Measurements from ENCODE around the gene ZNF641.

- TF ChIP-seq, protein P1, sequence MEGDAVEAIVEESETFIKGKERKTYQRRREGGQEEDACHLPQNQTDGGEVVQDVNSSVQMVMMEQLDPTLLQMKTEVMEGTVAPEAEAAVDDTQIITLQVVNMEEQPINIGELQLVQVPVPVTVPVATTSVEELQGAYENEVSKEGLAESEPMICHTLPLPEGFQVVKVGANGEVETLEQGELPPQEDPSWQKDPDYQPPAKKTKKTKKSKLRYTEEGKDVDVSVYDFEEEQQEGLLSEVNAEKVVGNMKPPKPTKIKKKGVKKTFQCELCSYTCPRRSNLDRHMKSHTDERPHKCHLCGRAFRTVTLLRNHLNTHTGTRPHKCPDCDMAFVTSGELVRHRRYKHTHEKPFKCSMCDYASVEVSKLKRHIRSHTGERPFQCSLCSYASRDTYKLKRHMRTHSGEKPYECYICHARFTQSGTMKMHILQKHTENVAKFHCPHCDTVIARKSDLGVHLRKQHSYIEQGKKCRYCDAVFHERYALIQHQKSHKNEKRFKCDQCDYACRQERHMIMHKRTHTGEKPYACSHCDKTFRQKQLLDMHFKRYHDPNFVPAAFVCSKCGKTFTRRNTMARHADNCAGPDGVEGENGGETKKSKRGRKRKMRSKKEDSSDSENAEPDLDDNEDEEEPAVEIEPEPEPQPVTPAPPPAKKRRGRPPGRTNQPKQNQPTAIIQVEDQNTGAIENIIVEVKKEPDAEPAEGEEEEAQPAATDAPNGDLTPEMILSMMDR (IDR thresholded peaks at IDR 0.05; ENCODE audit: extremely low read depth in 1 of 2, insufficient read depth in 1 of 2, low read depth in 1 of 2, low read length in 2 of 2), result no peak
- no peak for TF ChIP-seq EZH2 (IDR thresholded peaks at IDR 0.05; ENCODE audit: borderline replicate concordance, low read depth, low read length, severe bottlenecking)
- TF ChIP-seq POLR2AphosphoS5 (IDR thresholded peaks at IDR 0.05; ENCODE audit: insufficient read depth, low read depth, low read length), result no peak
- TF ChIP-seq JUN (IDR thresholded peaks at IDR 0.05; ENCODE audit: borderline replicate concordance, insufficient read depth, insufficient read length, low read depth), result no peak
- no peak for TF ChIP-seq GATA2 (IDR thresholded peaks at IDR 0.05; ENCODE audit: insufficient read depth, insufficient read length, low read depth, low read length)
- no peak for TF ChIP-seq POLR2A (IDR thresholded peaks at IDR 0.05; ENCODE audit: low read depth, low read length)
- no peak for TF ChIP-seq MYC (IDR thresholded peaks at IDR 0.05; ENCODE audit: low read depth, low read length)
- no peak for TF ChIP-seq FOS (IDR thresholded peaks at IDR 0.05; ENCODE audit: borderline replicate concordance, insufficient read depth, low read length)
- no peak for TF ChIP-seq MAX (IDR thresholded peaks at IDR 0.05; ENCODE audit: insufficient read depth, insufficient read length)
Observed at GRCh38 chr12:48307269-48307668, 43.5 kb downstream of the ZNF641 start.

All from endothelial cell of umbilical vein (primary cell).